Measurements from ENCODE around the gene PLSCR3.

GRCh38 chr17:7367918-7368598 is 26.3 kb downstream of the PLSCR3 start:
- TF ChIP-seq CBFB (CRISPR knock-in tag; IDR thresholded peaks at IDR 0.05; ENCODE audit: low read depth): no peak
- TF ChIP-seq CTCF (IDR thresholded peaks at IDR 0.05): no peak
- TF ChIP-seq ATF2 (CRISPR knock-in tag; IDR thresholded peaks at IDR 0.05; ENCODE audit: borderline replicate concordance, low read depth): no peak
- no peak for TF ChIP-seq MYBL2 (CRISPR knock-in tag; IDR thresholded peaks at IDR 0.05)
- no peak for TF ChIP-seq GABPB1 (CRISPR knock-in tag; IDR thresholded peaks at IDR 0.05)
- TF ChIP-seq TEAD4 (CRISPR knock-in tag; IDR thresholded peaks at IDR 0.05): no peak
- TF ChIP-seq E2F4 (CRISPR knock-in tag; IDR thresholded peaks at IDR 0.05; ENCODE audit: borderline replicate concordance, low read depth): no peak
- no peak for TF ChIP-seq ARID4B (CRISPR knock-in tag; IDR thresholded peaks at IDR 0.05; ENCODE audit: borderline replicate concordance)
- no peak for TF ChIP-seq USF1 (CRISPR knock-in tag; IDR thresholded peaks at IDR 0.05)
- no peak for TF ChIP-seq ATF3 (CRISPR knock-in tag; conservative IDR thresholded peaks at IDR 0.05)
- no peak for TF ChIP-seq ZNF263 (CRISPR knock-in tag; IDR thresholded peaks at IDR 0.05; ENCODE audit: low read depth)
- no peak for TF ChIP-seq AR (CRISPR knock-in tag; IDR thresholded peaks at IDR 0.05)
- no peak for TF ChIP-seq FOXP4 (CRISPR knock-in tag; IDR thresholded peaks at IDR 0.05)
- TF ChIP-seq ELF4 (CRISPR knock-in tag; IDR thresholded peaks at IDR 0.05; ENCODE audit: low read depth): no peak

Data from WTC11 (cell line).